ENCODE measurements around the gene TTC23L. TPM values are rescaled to one million over a fixed set of nuclear protein-coding genes. Genes with fewer than 3 reads are reported as not detected.

TTC23L gene
- total and polyA plus RNA-seq, 2 experiments from 2014 or later = 2.2 to 2.3 TPM

DNA sequence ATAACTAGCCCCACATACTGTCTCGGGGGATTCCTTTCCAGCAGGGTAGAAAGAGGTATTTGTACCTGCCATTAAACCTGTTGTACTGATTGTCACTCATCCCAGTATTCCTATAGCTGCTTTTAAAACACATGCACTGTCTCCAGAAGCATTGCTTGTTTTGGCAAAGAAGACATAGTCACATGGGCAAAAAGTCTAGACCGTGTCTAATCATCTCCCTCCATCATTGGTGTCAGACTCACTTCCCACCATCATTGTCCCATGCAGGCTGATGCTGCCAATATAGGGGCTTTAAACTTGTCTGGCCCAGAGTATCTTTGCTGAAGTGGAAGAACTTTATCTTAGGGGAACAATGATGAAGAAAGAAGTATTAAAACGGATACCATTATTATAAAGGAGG lies 103.0 kb downstream of the TTC23L start:
- Histone ChIP-seq H3K4me2 (no peak overlapping the region), H3K27me3 (ENCODE audit: insufficient read depth) (no peaks in the 10 kb centered on the region), H3K79me2 (replicated peaks; ENCODE audit: insufficient read depth) (no peaks in the 10 kb centered on the region), H4K20me1 (replicated peaks; ENCODE audit: insufficient read depth) (no peaks in the 10 kb centered on the region), H3K9me2 (ENCODE audit: insufficient read depth) (no peaks in the 10 kb centered on the region), H3K27ac (ENCODE audit: low read depth) (no peak overlapping the region), H3K4me1 (ENCODE audit: insufficient read depth) (no peaks in the 10 kb centered on the region), H3K4me3 (no peak overlapping the region), H2AFZ (no peak overlapping the region), H3K36me3 (ENCODE audit: insufficient read depth) (peaks cover 38% of the 10 kb centered on the region), H3F3A (replicated peaks; ENCODE audit: low read depth) (no peaks in the 10 kb centered on the region)
- DNase-seq (ENCODE audit: low spot score) (no peak), ATAC-seq (no peak)
- Mint-ChIP-seq H3K36me3 (ENCODE audit: low read depth) (peaks cover 61% of the 10 kb centered on the region), H3K4me1 (no peaks in the 10 kb centered on the region), H3K27me3 (ENCODE audit: insufficient read depth, low read depth, poor library complexity) (no peaks in the 10 kb centered on the region), H3K4me3 (no peak overlapping the region), H3K9me3 (no peaks in the 10 kb centered on the region), H3K27ac (no peak overlapping the region)
- TF ChIP-seq STAT1 (IDR thresholded peaks at IDR 0.05; ENCODE audit: unreplicated experiment) (no peak), EZH2phosphoT487 (IDR thresholded peaks at IDR 0.05; ENCODE audit: unreplicated experiment) (no peak), POLR2AphosphoS5 (IDR thresholded peaks at IDR 0.05; ENCODE audit: low read depth) (no peak), CREB1 (CRISPR knock-in tag; IDR thresholded peaks at IDR 0.05; ENCODE audit: low read depth) (no peak), JUNB (IDR thresholded peaks at IDR 0.05; ENCODE audit: unreplicated experiment) (no peak), ZNF114 (CRISPR knock-in tag; IDR thresholded peaks at IDR 0.05) (no peak), ZNF331 (CRISPR knock-in tag; IDR thresholded peaks at IDR 0.05; ENCODE audit: low read depth) (no peak), NANOG (IDR thresholded peaks at IDR 0.05; ENCODE audit: borderline replicate concordance) (no peak), EZH2 (IDR thresholded peaks at IDR 0.05; ENCODE audit: low read depth, unreplicated experiment) (no peak)
- TF ChIP-seq, protein P1, sequence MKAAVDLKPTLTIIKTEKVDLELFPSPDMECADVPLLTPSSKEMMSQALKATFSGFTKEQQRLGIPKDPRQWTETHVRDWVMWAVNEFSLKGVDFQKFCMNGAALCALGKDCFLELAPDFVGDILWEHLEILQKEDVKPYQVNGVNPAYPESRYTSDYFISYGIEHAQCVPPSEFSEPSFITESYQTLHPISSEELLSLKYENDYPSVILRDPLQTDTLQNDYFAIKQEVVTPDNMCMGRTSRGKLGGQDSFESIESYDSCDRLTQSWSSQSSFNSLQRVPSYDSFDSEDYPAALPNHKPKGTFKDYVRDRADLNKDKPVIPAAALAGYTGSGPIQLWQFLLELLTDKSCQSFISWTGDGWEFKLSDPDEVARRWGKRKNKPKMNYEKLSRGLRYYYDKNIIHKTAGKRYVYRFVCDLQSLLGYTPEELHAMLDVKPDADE (IDR thresholded peaks at IDR 0.05) = no peak
- TF ChIP-seq, protein P2, sequence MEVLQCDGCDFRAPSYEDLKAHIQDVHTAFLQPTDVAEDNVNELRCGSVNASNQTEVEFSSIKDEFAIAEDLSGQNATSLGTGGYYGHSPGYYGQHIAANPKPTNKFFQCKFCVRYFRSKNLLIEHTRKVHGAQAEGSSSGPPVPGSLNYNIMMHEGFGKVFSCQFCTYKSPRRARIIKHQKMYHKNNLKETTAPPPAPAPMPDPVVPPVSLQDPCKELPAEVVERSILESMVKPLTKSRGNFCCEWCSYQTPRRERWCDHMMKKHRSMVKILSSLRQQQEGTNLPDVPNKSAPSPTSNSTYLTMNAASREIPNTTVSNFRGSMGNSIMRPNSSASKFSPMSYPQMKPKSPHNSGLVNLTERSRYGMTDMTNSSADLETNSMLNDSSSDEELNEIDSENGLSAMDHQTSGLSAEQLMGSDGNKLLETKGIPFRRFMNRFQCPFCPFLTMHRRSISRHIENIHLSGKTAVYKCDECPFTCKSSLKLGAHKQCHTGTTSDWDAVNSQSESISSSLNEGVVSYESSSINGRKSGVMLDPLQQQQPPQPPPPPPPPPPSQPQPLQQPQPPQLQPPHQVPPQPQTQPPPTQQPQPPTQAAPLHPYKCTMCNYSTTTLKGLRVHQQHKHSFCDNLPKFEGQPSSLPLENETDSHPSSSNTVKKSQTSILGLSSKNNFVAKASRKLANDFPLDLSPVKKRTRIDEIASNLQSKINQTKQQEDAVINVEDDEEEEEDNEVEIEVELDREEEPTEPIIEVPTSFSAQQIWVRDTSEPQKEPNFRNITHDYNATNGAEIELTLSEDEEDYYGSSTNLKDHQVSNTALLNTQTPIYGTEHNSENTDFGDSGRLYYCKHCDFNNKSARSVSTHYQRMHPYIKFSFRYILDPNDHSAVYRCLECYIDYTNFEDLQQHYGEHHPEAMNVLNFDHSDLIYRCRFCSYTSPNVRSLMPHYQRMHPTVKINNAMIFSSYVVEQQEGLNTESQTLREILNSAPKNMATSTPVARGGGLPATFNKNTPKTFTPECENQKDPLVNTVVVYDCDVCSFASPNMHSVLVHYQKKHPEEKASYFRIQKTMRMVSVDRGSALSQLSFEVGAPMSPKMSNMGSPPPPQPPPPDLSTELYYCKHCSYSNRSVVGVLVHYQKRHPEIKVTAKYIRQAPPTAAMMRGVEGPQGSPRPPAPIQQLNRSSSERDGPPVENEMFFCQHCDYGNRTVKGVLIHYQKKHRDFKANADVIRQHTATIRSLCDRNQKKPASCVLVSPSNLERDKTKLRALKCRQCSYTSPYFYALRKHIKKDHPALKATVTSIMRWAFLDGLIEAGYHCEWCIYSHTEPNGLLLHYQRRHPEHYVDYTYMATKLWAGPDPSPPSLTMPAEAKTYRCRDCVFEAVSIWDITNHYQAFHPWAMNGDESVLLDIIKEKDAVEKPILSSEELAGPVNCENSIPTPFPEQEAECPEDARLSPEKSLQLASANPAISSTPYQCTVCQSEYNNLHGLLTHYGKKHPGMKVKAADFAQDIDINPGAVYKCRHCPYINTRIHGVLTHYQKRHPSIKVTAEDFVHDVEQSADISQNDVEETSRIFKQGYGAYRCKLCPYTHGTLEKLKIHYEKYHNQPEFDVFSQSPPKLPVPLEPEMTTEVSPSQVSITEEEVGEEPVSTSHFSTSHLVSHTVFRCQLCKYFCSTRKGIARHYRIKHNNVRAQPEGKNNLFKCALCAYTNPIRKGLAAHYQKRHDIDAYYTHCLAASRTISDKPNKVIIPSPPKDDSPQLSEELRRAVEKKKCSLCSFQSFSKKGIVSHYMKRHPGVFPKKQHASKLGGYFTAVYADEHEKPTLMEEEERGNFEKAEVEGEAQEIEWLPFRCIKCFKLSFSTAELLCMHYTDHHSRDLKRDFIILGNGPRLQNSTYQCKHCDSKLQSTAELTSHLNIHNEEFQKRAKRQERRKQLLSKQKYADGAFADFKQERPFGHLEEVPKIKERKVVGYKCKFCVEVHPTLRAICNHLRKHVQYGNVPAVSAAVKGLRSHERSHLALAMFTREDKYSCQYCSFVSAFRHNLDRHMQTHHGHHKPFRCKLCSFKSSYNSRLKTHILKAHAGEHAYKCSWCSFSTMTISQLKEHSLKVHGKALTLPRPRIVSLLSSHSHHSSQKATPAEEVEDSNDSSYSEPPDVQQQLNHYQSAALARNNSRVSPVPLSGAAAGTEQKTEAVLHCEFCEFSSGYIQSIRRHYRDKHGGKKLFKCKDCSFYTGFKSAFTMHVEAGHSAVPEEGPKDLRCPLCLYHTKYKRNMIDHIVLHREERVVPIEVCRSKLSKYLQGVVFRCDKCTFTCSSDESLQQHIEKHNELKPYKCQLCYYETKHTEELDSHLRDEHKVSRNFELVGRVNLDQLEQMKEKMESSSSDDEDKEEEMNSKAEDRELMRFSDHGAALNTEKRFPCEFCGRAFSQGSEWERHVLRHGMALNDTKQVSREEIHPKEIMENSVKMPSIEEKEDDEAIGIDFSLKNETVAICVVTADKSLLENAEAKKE (CRISPR knock-in tag; IDR thresholded peaks at IDR 0.05) = no peak
- TF ChIP-seq, protein P3, sequence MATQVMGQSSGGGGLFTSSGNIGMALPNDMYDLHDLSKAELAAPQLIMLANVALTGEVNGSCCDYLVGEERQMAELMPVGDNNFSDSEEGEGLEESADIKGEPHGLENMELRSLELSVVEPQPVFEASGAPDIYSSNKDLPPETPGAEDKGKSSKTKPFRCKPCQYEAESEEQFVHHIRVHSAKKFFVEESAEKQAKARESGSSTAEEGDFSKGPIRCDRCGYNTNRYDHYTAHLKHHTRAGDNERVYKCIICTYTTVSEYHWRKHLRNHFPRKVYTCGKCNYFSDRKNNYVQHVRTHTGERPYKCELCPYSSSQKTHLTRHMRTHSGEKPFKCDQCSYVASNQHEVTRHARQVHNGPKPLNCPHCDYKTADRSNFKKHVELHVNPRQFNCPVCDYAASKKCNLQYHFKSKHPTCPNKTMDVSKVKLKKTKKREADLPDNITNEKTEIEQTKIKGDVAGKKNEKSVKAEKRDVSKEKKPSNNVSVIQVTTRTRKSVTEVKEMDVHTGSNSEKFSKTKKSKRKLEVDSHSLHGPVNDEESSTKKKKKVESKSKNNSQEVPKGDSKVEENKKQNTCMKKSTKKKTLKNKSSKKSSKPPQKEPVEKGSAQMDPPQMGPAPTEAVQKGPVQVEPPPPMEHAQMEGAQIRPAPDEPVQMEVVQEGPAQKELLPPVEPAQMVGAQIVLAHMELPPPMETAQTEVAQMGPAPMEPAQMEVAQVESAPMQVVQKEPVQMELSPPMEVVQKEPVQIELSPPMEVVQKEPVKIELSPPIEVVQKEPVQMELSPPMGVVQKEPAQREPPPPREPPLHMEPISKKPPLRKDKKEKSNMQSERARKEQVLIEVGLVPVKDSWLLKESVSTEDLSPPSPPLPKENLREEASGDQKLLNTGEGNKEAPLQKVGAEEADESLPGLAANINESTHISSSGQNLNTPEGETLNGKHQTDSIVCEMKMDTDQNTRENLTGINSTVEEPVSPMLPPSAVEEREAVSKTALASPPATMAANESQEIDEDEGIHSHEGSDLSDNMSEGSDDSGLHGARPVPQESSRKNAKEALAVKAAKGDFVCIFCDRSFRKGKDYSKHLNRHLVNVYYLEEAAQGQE (IDR thresholded peaks at IDR 0.05; ENCODE audit: unreplicated experiment) = no peak
- TF ChIP-seq, protein P4, sequence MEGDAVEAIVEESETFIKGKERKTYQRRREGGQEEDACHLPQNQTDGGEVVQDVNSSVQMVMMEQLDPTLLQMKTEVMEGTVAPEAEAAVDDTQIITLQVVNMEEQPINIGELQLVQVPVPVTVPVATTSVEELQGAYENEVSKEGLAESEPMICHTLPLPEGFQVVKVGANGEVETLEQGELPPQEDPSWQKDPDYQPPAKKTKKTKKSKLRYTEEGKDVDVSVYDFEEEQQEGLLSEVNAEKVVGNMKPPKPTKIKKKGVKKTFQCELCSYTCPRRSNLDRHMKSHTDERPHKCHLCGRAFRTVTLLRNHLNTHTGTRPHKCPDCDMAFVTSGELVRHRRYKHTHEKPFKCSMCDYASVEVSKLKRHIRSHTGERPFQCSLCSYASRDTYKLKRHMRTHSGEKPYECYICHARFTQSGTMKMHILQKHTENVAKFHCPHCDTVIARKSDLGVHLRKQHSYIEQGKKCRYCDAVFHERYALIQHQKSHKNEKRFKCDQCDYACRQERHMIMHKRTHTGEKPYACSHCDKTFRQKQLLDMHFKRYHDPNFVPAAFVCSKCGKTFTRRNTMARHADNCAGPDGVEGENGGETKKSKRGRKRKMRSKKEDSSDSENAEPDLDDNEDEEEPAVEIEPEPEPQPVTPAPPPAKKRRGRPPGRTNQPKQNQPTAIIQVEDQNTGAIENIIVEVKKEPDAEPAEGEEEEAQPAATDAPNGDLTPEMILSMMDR (conservative IDR thresholded peaks at IDR 0.05; ENCODE audit: low read depth in 2 of 2) = no peak
